ENCODE measurements around the gene CDH23. TPM values are rescaled to one million over a fixed set of nuclear protein-coding genes. Genes with fewer than 3 reads are reported as not detected.

CDH23 gene
- total and polyA plus RNA-seq, 9 of the 15 experiments (the other 6 are each of a cell fraction or from before 2014, with no cell fraction given): 0.18 to 1.2 (median 0.47) TPM

GRCh38 chr10:71696628-71697326 is 300.1 kb downstream of the CDH23 start (continued):
- peak; percentile 35; the same call in 1 of the 2 replicates for TF ChIP-seq TEAD4 (IDR thresholded peaks at IDR 0.05; ENCODE audit: low read length)
- TF ChIP-seq TEAD4 (CRISPR knock-in tag; IDR thresholded peaks at IDR 0.05; ENCODE audit: borderline replicate concordance): no peak
- TF ChIP-seq PHB2 (IDR thresholded peaks at IDR 0.05; ENCODE audit: low read depth): no peak
- TF ChIP-seq SP1 (CRISPR knock-in tag; IDR thresholded peaks at IDR 0.05): 0 out of 2 replicates have a peak, but pooled peaks have one; percentile 13
- TF ChIP-seq ZNF274 (IDR thresholded peaks at IDR 0.05; ENCODE audit: borderline replicate concordance, low read depth, low read length): no peak
- TF ChIP-seq, protein P1, sequence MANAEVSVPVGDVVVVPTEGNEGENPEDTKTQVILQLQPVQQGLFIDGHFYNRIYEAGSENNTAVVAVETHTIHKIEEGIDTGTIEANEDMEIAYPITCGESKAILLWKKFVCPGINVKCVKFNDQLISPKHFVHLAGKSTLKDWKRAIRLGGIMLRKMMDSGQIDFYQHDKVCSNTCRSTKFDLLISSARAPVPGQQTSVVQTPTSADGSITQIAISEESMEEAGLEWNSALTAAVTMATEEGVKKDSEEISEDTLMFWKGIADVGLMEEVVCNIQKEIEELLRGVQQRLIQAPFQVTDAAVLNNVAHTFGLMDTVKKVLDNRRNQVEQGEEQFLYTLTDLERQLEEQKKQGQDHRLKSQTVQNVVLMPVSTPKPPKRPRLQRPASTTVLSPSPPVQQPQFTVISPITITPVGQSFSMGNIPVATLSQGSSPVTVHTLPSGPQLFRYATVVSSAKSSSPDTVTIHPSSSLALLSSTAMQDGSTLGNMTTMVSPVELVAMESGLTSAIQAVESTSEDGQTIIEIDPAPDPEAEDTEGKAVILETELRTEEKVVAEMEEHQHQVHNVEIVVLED (CRISPR knock-in tag; IDR thresholded peaks at IDR 0.05): no peak
- TF ChIP-seq, protein P2, sequence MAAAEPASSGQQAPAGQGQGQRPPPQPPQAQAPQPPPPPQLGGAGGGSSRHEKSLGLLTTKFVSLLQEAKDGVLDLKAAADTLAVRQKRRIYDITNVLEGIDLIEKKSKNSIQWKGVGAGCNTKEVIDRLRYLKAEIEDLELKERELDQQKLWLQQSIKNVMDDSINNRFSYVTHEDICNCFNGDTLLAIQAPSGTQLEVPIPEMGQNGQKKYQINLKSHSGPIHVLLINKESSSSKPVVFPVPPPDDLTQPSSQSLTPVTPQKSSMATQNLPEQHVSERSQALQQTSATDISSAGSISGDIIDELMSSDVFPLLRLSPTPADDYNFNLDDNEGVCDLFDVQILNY (CRISPR knock-in tag; IDR thresholded peaks at IDR 0.05): 0 out of 2 replicates have a peak, but pooled peaks have one; percentile 50
- 0 out of 2 replicates have a peak, but pooled peaks have one; percentile 53 for TF ChIP-seq SMARCA4 (IDR thresholded peaks at IDR 0.05)
- 0 out of 2 replicates have a peak, but pooled peaks have one; percentile 42 for TF ChIP-seq MTA3 (IDR thresholded peaks at IDR 0.05; ENCODE audit: borderline replicate concordance)
- peak; percentile 93; the same call in 1 of the 2 replicates for TF ChIP-seq ZBTB7A (IDR thresholded peaks at IDR 0.05; ENCODE audit: borderline replicate concordance, control insufficient read depth, low read depth, low read length)
- peak; percentile 64; the same call in 1 of the 2 replicates for TF ChIP-seq RB1 (IDR thresholded peaks at IDR 0.05; ENCODE audit: low read depth)
- TF ChIP-seq L3MBTL2 (IDR thresholded peaks at IDR 0.05): 0 out of 2 replicates have a peak, but pooled peaks have one; percentile 9
- TF ChIP-seq, protein P3, sequence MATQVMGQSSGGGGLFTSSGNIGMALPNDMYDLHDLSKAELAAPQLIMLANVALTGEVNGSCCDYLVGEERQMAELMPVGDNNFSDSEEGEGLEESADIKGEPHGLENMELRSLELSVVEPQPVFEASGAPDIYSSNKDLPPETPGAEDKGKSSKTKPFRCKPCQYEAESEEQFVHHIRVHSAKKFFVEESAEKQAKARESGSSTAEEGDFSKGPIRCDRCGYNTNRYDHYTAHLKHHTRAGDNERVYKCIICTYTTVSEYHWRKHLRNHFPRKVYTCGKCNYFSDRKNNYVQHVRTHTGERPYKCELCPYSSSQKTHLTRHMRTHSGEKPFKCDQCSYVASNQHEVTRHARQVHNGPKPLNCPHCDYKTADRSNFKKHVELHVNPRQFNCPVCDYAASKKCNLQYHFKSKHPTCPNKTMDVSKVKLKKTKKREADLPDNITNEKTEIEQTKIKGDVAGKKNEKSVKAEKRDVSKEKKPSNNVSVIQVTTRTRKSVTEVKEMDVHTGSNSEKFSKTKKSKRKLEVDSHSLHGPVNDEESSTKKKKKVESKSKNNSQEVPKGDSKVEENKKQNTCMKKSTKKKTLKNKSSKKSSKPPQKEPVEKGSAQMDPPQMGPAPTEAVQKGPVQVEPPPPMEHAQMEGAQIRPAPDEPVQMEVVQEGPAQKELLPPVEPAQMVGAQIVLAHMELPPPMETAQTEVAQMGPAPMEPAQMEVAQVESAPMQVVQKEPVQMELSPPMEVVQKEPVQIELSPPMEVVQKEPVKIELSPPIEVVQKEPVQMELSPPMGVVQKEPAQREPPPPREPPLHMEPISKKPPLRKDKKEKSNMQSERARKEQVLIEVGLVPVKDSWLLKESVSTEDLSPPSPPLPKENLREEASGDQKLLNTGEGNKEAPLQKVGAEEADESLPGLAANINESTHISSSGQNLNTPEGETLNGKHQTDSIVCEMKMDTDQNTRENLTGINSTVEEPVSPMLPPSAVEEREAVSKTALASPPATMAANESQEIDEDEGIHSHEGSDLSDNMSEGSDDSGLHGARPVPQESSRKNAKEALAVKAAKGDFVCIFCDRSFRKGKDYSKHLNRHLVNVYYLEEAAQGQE (IDR thresholded peaks at IDR 0.05; ENCODE audit: borderline replicate concordance): peak; percentile 78
- TF ChIP-seq, protein P3 (CRISPR knock-in tag; IDR thresholded peaks at IDR 0.05; ENCODE audit: low read depth): no peak
- TF ChIP-seq, protein P4, sequence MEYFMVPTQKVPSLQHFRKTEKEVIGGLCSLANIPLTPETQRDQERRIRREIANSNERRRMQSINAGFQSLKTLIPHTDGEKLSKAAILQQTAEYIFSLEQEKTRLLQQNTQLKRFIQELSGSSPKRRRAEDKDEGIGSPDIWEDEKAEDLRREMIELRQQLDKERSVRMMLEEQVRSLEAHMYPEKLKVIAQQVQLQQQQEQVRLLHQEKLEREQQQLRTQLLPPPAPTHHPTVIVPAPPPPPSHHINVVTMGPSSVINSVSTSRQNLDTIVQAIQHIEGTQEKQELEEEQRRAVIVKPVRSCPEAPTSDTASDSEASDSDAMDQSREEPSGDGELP (CRISPR knock-in tag; IDR thresholded peaks at IDR 0.05; ENCODE audit: borderline replicate concordance): peak; percentile 29; the same call in 1 of the 2 replicates
- peak; percentile 36 for TF ChIP-seq ZFP36 (IDR thresholded peaks at IDR 0.05; ENCODE audit: low read depth, low read length, partially characterized antibody)
